ENCODE results near the gene PLPP3. TPM values are rescaled to one million over a fixed set of nuclear protein-coding genes. Genes with fewer than 3 reads are reported as not detected.

Gene PLPP3
- total and polyA plus RNA-seq, 2 experiments from 2014 or later: 41.9 to 61.9 TPM

- TF ChIP-seq, protein P1, sequence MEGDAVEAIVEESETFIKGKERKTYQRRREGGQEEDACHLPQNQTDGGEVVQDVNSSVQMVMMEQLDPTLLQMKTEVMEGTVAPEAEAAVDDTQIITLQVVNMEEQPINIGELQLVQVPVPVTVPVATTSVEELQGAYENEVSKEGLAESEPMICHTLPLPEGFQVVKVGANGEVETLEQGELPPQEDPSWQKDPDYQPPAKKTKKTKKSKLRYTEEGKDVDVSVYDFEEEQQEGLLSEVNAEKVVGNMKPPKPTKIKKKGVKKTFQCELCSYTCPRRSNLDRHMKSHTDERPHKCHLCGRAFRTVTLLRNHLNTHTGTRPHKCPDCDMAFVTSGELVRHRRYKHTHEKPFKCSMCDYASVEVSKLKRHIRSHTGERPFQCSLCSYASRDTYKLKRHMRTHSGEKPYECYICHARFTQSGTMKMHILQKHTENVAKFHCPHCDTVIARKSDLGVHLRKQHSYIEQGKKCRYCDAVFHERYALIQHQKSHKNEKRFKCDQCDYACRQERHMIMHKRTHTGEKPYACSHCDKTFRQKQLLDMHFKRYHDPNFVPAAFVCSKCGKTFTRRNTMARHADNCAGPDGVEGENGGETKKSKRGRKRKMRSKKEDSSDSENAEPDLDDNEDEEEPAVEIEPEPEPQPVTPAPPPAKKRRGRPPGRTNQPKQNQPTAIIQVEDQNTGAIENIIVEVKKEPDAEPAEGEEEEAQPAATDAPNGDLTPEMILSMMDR (conservative IDR thresholded peaks at IDR 0.05; ENCODE audit: low read depth in 2 of 2): no peak
- TF ChIP-seq NANOG (IDR thresholded peaks at IDR 0.05; ENCODE audit: borderline replicate concordance): no peak
- TF ChIP-seq ZNF331 (CRISPR knock-in tag; IDR thresholded peaks at IDR 0.05; ENCODE audit: low read depth): no peak
- TF ChIP-seq STAT1 (IDR thresholded peaks at IDR 0.05; ENCODE audit: unreplicated experiment): no peak
These were observed 55.1 kb downstream of the PLPP3 start (continued) for GRCh38 chr1:56524263-56524662.

GRCh38 chr1:56522680-56523079 is 56.7 kb downstream of the PLPP3 start:
- no peaks in the 10 kb centered on the region for H3K27me3 Mint-ChIP-seq (ENCODE audit: insufficient read depth, low read depth, poor library complexity)
- peaks cover 42% of the 10 kb centered on the region for H3K36me3 ChIP-seq (ENCODE audit: insufficient read depth)
- H3K27ac Mint-ChIP-seq: peak overlapping the region; percentile 62; the same call in 1 of the 2 replicates

More at GRCh38 chr1:56522680-56523079, 56.7 kb downstream of the PLPP3 start:
- Histone ChIP-seq H3F3A (replicated peaks; ENCODE audit: low read depth) (no peaks in the 10 kb centered on the region), H3K4me2 (no peak overlapping the region), H3K27me3 (ENCODE audit: insufficient read depth) (no peaks in the 10 kb centered on the region), H2AFZ (no peak overlapping the region), H3K27ac (ENCODE audit: low read depth) (peak overlapping the region; percentile 27; the same call in 1 of the 2 replicates), H3K4me1 (ENCODE audit: insufficient read depth) (peaks cover 42% of the 10 kb centered on the region), H3K79me2 (replicated peaks; ENCODE audit: insufficient read depth) (peaks cover 93% of the 10 kb centered on the region), H3K4me3 (no peak overlapping the region), H3K9me2 (ENCODE audit: insufficient read depth) (no peaks in the 10 kb centered on the region), H4K20me1 (replicated peaks; ENCODE audit: insufficient read depth) (peaks cover 24% of the 10 kb centered on the region)
- H3K4me3 Mint-ChIP-seq: no peak overlapping the region
- H3K36me3 Mint-ChIP-seq (ENCODE audit: low read depth): peaks cover 52% of the 10 kb centered on the region
- no peak for TF ChIP-seq JUNB (IDR thresholded peaks at IDR 0.05; ENCODE audit: unreplicated experiment)
- no peak for TF ChIP-seq STAT1 (IDR thresholded peaks at IDR 0.05; ENCODE audit: unreplicated experiment)
- TF ChIP-seq, protein P1 (conservative IDR thresholded peaks at IDR 0.05; ENCODE audit: low read depth in 2 of 2): no peak
- TF ChIP-seq, protein P2, sequence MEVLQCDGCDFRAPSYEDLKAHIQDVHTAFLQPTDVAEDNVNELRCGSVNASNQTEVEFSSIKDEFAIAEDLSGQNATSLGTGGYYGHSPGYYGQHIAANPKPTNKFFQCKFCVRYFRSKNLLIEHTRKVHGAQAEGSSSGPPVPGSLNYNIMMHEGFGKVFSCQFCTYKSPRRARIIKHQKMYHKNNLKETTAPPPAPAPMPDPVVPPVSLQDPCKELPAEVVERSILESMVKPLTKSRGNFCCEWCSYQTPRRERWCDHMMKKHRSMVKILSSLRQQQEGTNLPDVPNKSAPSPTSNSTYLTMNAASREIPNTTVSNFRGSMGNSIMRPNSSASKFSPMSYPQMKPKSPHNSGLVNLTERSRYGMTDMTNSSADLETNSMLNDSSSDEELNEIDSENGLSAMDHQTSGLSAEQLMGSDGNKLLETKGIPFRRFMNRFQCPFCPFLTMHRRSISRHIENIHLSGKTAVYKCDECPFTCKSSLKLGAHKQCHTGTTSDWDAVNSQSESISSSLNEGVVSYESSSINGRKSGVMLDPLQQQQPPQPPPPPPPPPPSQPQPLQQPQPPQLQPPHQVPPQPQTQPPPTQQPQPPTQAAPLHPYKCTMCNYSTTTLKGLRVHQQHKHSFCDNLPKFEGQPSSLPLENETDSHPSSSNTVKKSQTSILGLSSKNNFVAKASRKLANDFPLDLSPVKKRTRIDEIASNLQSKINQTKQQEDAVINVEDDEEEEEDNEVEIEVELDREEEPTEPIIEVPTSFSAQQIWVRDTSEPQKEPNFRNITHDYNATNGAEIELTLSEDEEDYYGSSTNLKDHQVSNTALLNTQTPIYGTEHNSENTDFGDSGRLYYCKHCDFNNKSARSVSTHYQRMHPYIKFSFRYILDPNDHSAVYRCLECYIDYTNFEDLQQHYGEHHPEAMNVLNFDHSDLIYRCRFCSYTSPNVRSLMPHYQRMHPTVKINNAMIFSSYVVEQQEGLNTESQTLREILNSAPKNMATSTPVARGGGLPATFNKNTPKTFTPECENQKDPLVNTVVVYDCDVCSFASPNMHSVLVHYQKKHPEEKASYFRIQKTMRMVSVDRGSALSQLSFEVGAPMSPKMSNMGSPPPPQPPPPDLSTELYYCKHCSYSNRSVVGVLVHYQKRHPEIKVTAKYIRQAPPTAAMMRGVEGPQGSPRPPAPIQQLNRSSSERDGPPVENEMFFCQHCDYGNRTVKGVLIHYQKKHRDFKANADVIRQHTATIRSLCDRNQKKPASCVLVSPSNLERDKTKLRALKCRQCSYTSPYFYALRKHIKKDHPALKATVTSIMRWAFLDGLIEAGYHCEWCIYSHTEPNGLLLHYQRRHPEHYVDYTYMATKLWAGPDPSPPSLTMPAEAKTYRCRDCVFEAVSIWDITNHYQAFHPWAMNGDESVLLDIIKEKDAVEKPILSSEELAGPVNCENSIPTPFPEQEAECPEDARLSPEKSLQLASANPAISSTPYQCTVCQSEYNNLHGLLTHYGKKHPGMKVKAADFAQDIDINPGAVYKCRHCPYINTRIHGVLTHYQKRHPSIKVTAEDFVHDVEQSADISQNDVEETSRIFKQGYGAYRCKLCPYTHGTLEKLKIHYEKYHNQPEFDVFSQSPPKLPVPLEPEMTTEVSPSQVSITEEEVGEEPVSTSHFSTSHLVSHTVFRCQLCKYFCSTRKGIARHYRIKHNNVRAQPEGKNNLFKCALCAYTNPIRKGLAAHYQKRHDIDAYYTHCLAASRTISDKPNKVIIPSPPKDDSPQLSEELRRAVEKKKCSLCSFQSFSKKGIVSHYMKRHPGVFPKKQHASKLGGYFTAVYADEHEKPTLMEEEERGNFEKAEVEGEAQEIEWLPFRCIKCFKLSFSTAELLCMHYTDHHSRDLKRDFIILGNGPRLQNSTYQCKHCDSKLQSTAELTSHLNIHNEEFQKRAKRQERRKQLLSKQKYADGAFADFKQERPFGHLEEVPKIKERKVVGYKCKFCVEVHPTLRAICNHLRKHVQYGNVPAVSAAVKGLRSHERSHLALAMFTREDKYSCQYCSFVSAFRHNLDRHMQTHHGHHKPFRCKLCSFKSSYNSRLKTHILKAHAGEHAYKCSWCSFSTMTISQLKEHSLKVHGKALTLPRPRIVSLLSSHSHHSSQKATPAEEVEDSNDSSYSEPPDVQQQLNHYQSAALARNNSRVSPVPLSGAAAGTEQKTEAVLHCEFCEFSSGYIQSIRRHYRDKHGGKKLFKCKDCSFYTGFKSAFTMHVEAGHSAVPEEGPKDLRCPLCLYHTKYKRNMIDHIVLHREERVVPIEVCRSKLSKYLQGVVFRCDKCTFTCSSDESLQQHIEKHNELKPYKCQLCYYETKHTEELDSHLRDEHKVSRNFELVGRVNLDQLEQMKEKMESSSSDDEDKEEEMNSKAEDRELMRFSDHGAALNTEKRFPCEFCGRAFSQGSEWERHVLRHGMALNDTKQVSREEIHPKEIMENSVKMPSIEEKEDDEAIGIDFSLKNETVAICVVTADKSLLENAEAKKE (CRISPR knock-in tag; IDR thresholded peaks at IDR 0.05): no peak
- TF ChIP-seq ETS1 (IDR thresholded peaks at IDR 0.05): no peak
- ATAC-seq: no peak
- DNase-seq (ENCODE audit: low spot score): no peak
- H3K9me3 Mint-ChIP-seq: no peaks in the 10 kb centered on the region
- peaks cover 53% of the 10 kb centered on the region for H3K4me1 Mint-ChIP-seq
